GM18951 (cell line): Measurements from ENCODE around the gene HTR3D.

Source experiments
- POLR2A ChIP-seq: IDR thresholded peaks from 4 replicates; pipeline ENCODE4 v1.6.1; 2011; ENCODE audit warnings: mild to moderate bottlenecking; ENCODE audit not compliant: insufficient read length, insufficient read depth; ENCODE audit errors: extremely low read depth
- in situ Hi-C: fragments of 300-500 bp; cut with MboI; formaldehyde crosslinking; loops from one replicate; pipeline ENCODE4 v1.12.0; 2022; ENCODE audit warnings: low sequenced_read_pairs, mixed read lengths, inconsistent platforms; ENCODE audit not compliant: unreplicated experiment

Gene HTR3D

GRCh38 chr3:184031187-184031792 lies at the start of gene HTR3D:
Gene HTR3D, plus strand, starts transcription at chr3:184031742. Its CDS starts 0 bp downstream, at chr3:184031742.
- in situ Hi-C loops: no loop called here
- no peak for TF ChIP-seq POLR2A

- in situ Hi-C loops: no loop called here
- TF ChIP-seq POLR2A: no peak
Measured at GRCh38 chr3:183981990-183982644, 49.4 kb upstream of the HTR3D start.

GRCh38 chr3:183984127-183984740 lies 47.3 kb upstream of the HTR3D start:
- in situ Hi-C loops: no loop called here
- TF ChIP-seq POLR2A: no peak

- TF ChIP-seq POLR2A: no peak
- in situ Hi-C loops: no loop called here
Measured at GRCh38 chr3:183984749-183985729, 46.5 kb upstream of the HTR3D start.

- in situ Hi-C loops: no loop called here
Measured at GRCh38 chr3:183987000-183987600, 44.4 kb upstream of the HTR3D start.

GRCh38 chr3:183988216-183988790 lies 43.2 kb upstream of the HTR3D start:
- in situ Hi-C loops: no loop called here
- no peak for TF ChIP-seq POLR2A

More at GRCh38 chr3:183987000-183987600, 44.4 kb upstream of the HTR3D start:
- TF ChIP-seq POLR2A: no peak

GRCh38 chr3:183991403-183991802 lies 40.1 kb upstream of the HTR3D start:
- in situ Hi-C loops: no loop called here
- TF ChIP-seq POLR2A: no peak

- no peak for TF ChIP-seq POLR2A
- in situ Hi-C loops: no loop called here
Measured at GRCh38 chr3:184001761-184002160, 29.8 kb upstream of the HTR3D start.

- TF ChIP-seq POLR2A: no peak
- in situ Hi-C loops: no loop called here
Measured at GRCh38 chr3:184002469-184002868, 29.1 kb upstream of the HTR3D start.

- no peak for TF ChIP-seq POLR2A
- in situ Hi-C loops: no loop called here
Measured at GRCh38 chr3:184003187-184003967, 28.2 kb upstream of the HTR3D start.

- no peak for TF ChIP-seq POLR2A
- in situ Hi-C loops: no loop called here
Measured at GRCh38 chr3:184004476-184004875, 27.1 kb upstream of the HTR3D start.
